Skin epidermis (tissue), 12 donors: Measurements from ENCODE around the gene BEX4.
"Not testable (repeated sequence)": the region's sequence is repeated elsewhere in the genome, so short reads cannot be mapped to it uniquely, and the experiment has no call there.

Experiments used
- H3K27ac ChIP-seq, 21 experiments: fragments of 200-600 bp; sonication (generic) in 11 of 21; one replicate each; pipeline ENCODE4 v1.5.0; 2020; ENCODE audit warnings: mild to moderate bottlenecking in 3 of 21, inconsistent platforms in 2 of 21, moderate library complexity in 2 of 21
- H3K4me3 ChIP-seq, 7 experiments: fragments of 200-600 bp; sonication (generic) in 2 of 7; one replicate each; pipeline ENCODE4 v1.5.0; 2020; ENCODE audit warnings: inconsistent platforms in 2 of 7, mild to moderate bottlenecking in 2 of 7, moderate library complexity in 1 of 7

Gene BEX4

GRCh38 chrX:103214870-103215424, at the start of gene BEX4:
Gene BEX4 (plus strand): TSS chrX:103215108. CDS start chrX:103216154, 1,046 bp downstream.
- peak within 1 kb of the TSS in 20 of 21 experiments; percentile 53 to 92 (median 82) for H3K27ac ChIP-seq
- H3K4me3 ChIP-seq = peak within 1 kb of the TSS; percentile 56 to 83 (median 64)

- Histone ChIP-seq H3K4me3 (no peak overlapping the region), H3K27ac (no peak overlapping the region)
These were observed 44.7 kb upstream of the BEX4 start for GRCh38 chrX:103170216-103170615.

- Histone ChIP-seq H3K27ac (no peak overlapping the region), H3K4me3 (no peak overlapping the region)
These were observed 43.6 kb upstream of the BEX4 start for GRCh38 chrX:103171353-103171752.

- H3K4me3 ChIP-seq, H3K27ac ChIP-seq: not testable (repeated sequence)
These were observed 39.7 kb upstream of the BEX4 start for GRCh38 chrX:103175256-103175655.

GRCh38 chrX:103175944-103176753, 38.8 kb upstream of the BEX4 start:
- Histone ChIP-seq H3K27ac (no peak overlapping the region), H3K4me3 (no peak overlapping the region)

- Histone ChIP-seq H3K27ac (no peak overlapping the region), H3K4me3 (no peak overlapping the region)
These were observed 37.4 kb upstream of the BEX4 start for GRCh38 chrX:103177556-103177955.

GRCh38 chrX:103183912-103184311, 31.0 kb upstream of the BEX4 start:
- Histone ChIP-seq H3K27ac (no peak overlapping the region), H3K4me3 (no peak overlapping the region)

- H3K27ac ChIP-seq = no peak overlapping the region
- no peak overlapping the region for H3K4me3 ChIP-seq
These were observed 26.9 kb upstream of the BEX4 start for GRCh38 chrX:103187953-103188475.

- no peak overlapping the region for H3K27ac ChIP-seq
These were observed 17.1 kb upstream of the BEX4 start for GRCh38 chrX:103197721-103198306.

GRCh38 chrX:103198668-103199067, 16.2 kb upstream of the BEX4 start:
- H3K4me3 ChIP-seq, H3K27ac ChIP-seq: not testable (repeated sequence)

More at GRCh38 chrX:103197721-103198306, 17.1 kb upstream of the BEX4 start:
- H3K4me3 ChIP-seq = no peak overlapping the region

- no peak overlapping the region for H3K4me3 ChIP-seq
These were observed 13.9 kb upstream of the BEX4 start for GRCh38 chrX:103201041-103201440.

GRCh38 chrX:103210056-103210455, 4.9 kb upstream of the BEX4 start:
- Histone ChIP-seq H3K4me3 (no peak overlapping the region), H3K27ac (no peak overlapping the region)

More at GRCh38 chrX:103201041-103201440, 13.9 kb upstream of the BEX4 start:
- H3K27ac ChIP-seq = no peak overlapping the region

GRCh38 chrX:103211012-103211715, 3.7 kb upstream of the BEX4 start:
- Histone ChIP-seq H3K4me3 (no peak overlapping the region), H3K27ac (no peak overlapping the region)

GRCh38 chrX:103212749-103213457, 2.0 kb upstream of the BEX4 start:
- no peak overlapping the region for H3K4me3 ChIP-seq
- H3K27ac ChIP-seq = no peak overlapping the region

- H3K27ac ChIP-seq = peak overlapping the region in 20 of 21 experiments; percentile 53 to 92 (median 82)
These were observed 600 bp downstream of the BEX4 start for GRCh38 chrX:103215425-103215991.

GRCh38 chrX:103220511-103221323, 5.8 kb downstream of the BEX4 start:
- no peak overlapping the region for H3K4me3 ChIP-seq
- no peak overlapping the region for H3K27ac ChIP-seq

More at GRCh38 chrX:103215425-103215991, 600 bp downstream of the BEX4 start:
- peak overlapping the region; percentile 56 to 83 (median 64) for H3K4me3 ChIP-seq

GRCh38 chrX:103225918-103226317, 11.0 kb downstream of the BEX4 start:
- H3K4me3 ChIP-seq, H3K27ac ChIP-seq: not testable (repeated sequence)

GRCh38 chrX:103233263-103233662, 18.4 kb downstream of the BEX4 start:
- Histone ChIP-seq H3K27ac (no peak overlapping the region), H3K4me3 (no peak overlapping the region)
